H9 (cell line): ENCODE results near the gene BEGAIN. TPM values are rescaled to one million over a fixed set of nuclear protein-coding genes. Genes with fewer than 3 reads are reported as not detected.

ENCODE experiments used
- DNase-seq: peaks from one replicate; pipeline ENCODE4 v3.0.0-alpha.2; 2017
- H2AFZ ChIP-seq: one replicate; pipeline ENCODE4 v1.6.1; 2013; ENCODE audit warnings: mild to moderate bottlenecking, low read length, control low read depth, moderate library complexity
- H2AK5ac ChIP-seq: 2 replicates; pipeline ENCODE4 v1.6.1; 2013; ENCODE audit warnings: low read length, control low read depth, mixed read lengths; ENCODE audit not compliant: insufficient read length
- H2BK120ac ChIP-seq: one replicate; pipeline ENCODE4 v1.6.1; 2013; ENCODE audit warnings: low read depth, mild to moderate bottlenecking, low read length, control low read depth, inconsistent platforms; ENCODE audit not compliant: poor library complexity, severe bottlenecking
- H2BK12ac ChIP-seq: 2 replicates; pipeline ENCODE4 v1.6.1; 2013; ENCODE audit warnings: low read length, control low read depth, mixed read lengths, low read depth; ENCODE audit not compliant: insufficient read length
- H2BK15ac ChIP-seq: 2 replicates; pipeline ENCODE4 v1.6.1; 2013; ENCODE audit warnings: low read depth, low read length, control low read depth
- H2BK20ac ChIP-seq: one replicate; pipeline ENCODE4 v1.6.1; 2013; ENCODE audit warnings: low read depth, mild to moderate bottlenecking, low read length, control low read depth, inconsistent platforms; ENCODE audit not compliant: poor library complexity, severe bottlenecking
- H2BK5ac ChIP-seq: 2 replicates; pipeline ENCODE4 v1.6.1; 2013; ENCODE audit warnings: low read length, control low read depth, mixed read lengths; ENCODE audit not compliant: insufficient read length
- H3K14ac ChIP-seq: 2 replicates; pipeline ENCODE4 v1.6.1; 2013; ENCODE audit warnings: low read length, control low read depth; ENCODE audit not compliant: insufficient read depth
- H3K18ac ChIP-seq: 2 replicates; pipeline ENCODE4 v1.6.1; 2013; ENCODE audit warnings: low read depth, mild to moderate bottlenecking, mixed read lengths, low read length, control low read depth; ENCODE audit not compliant: insufficient read length
- H3K23ac ChIP-seq: 2 replicates; pipeline ENCODE4 v1.6.1; 2013; ENCODE audit warnings: low read length, control low read depth, mixed read lengths, low read depth; ENCODE audit not compliant: insufficient read length
- H3K23me2 ChIP-seq: 2 replicates; pipeline ENCODE4 v1.6.1; 2013; ENCODE audit warnings: low read depth, mild to moderate bottlenecking, mixed read lengths, low read length, control low read depth; ENCODE audit not compliant: insufficient read length, poor library complexity, severe bottlenecking
- H3K27ac ChIP-seq: 2 replicates; pipeline ENCODE4 v1.5.1; 2013; ENCODE audit warnings: low read length, control low read depth, mixed read lengths, low read depth; ENCODE audit not compliant: insufficient read length
- H3K27me3 ChIP-seq: 2 replicates; pipeline ENCODE4 v1.6.1; 2013; ENCODE audit warnings: low read length, control low read depth, inconsistent platforms; ENCODE audit not compliant: insufficient read depth
- H3K4ac ChIP-seq: 2 replicates; pipeline ENCODE4 v1.6.1; 2013; ENCODE audit warnings: low read depth, mild to moderate bottlenecking, control low read depth, inconsistent platforms, low read length, moderate library complexity
- H3K4me1 ChIP-seq: 2 replicates; pipeline ENCODE4 v1.6.1; 2013; ENCODE audit warnings: low read length, control low read depth, inconsistent platforms; ENCODE audit not compliant: insufficient read depth
- H3K4me2 ChIP-seq: 2 replicates; pipeline ENCODE4 v1.6.1; 2013; ENCODE audit warnings: low read length, control low read depth, mixed read lengths; ENCODE audit not compliant: insufficient read length, insufficient read depth
- H3K56ac ChIP-seq: 2 replicates; pipeline ENCODE4 v1.6.1; 2013; ENCODE audit warnings: low read depth, mild to moderate bottlenecking, mixed read lengths, low read length, control low read depth; ENCODE audit not compliant: insufficient read length
- H3K79me1 ChIP-seq: 2 replicates; pipeline ENCODE4 v1.6.1; 2013; ENCODE audit warnings: low read depth, mild to moderate bottlenecking, moderate library complexity, low read length, control low read depth, inconsistent platforms; ENCODE audit not compliant: insufficient read depth, poor library complexity, severe bottlenecking
- H3K79me2 ChIP-seq: 2 replicates; pipeline ENCODE4 v1.6.1; 2013; ENCODE audit warnings: low read length, control low read depth, inconsistent platforms; ENCODE audit not compliant: insufficient read depth
- H3K9ac ChIP-seq: 2 replicates; pipeline ENCODE4 v1.6.1; 2013; ENCODE audit warnings: low read length, control low read depth, mixed read lengths; ENCODE audit not compliant: insufficient read length; ENCODE audit errors: extremely low read depth
- H3K9me3 ChIP-seq: one replicate; pipeline ENCODE4 v1.6.1; 2013; ENCODE audit warnings: low read depth, low read length, inconsistent platforms; ENCODE audit not compliant: control insufficient read depth
- H3T11ph ChIP-seq: one replicate; pipeline ENCODE4 v1.6.1; 2013; ENCODE audit warnings: mild to moderate bottlenecking, low read length, control low read depth, inconsistent platforms
- H4K20me1 ChIP-seq: one replicate; pipeline ENCODE4 v1.6.1; 2013; ENCODE audit not compliant: control insufficient read depth, insufficient read length, insufficient read depth
- H4K5ac ChIP-seq: 2 replicates; pipeline ENCODE4 v1.6.1; 2013; ENCODE audit warnings: low read depth, mild to moderate bottlenecking, mixed read lengths, low read length, control low read depth; ENCODE audit not compliant: insufficient read length
- H4K8ac ChIP-seq: replicated peaks from 2 replicates; pipeline ENCODE4 v1.6.1; 2013; ENCODE audit warnings: low read length, control low read depth, mixed read lengths, low read depth; ENCODE audit not compliant: insufficient read length
- H4K91ac ChIP-seq: 2 replicates; pipeline ENCODE4 v1.6.1; 2013; ENCODE audit warnings: low read depth, mild to moderate bottlenecking, moderate library complexity, mixed read lengths, low read length, control low read depth; ENCODE audit not compliant: insufficient read length
- H3K27ac Mint-ChIP-seq, 3 experiments: 2 replicates in 2 of 3; 3 replicates in 1 of 3; pipeline ENCODE4 v1.8.0; 2020 to 2021; ENCODE audit warnings: mixed read lengths in 3 of 3, mild to moderate bottlenecking in 1 of 3, moderate library complexity in 1 of 3
- H3K27me3 Mint-ChIP-seq: 2 replicates; pipeline ENCODE4 v1.8.0; 2021; ENCODE audit warnings: low read depth, mild to moderate bottlenecking, moderate library complexity, mixed read lengths
- H3K36me3 Mint-ChIP-seq, 3 experiments: 2 replicates in 2 of 3; 3 replicates in 1 of 3; pipeline ENCODE4 v1.8.0; 2020 to 2021; ENCODE audit warnings: low read depth in 3 of 3, mixed read lengths in 3 of 3; ENCODE audit not compliant: insufficient read depth in 1 of 3
- H3K4me1 Mint-ChIP-seq, 2 experiments: 2 replicates each; pipeline ENCODE4 v1.8.0; 2020; ENCODE audit warnings: mixed read lengths in 2 of 2
- H3K4me3 Mint-ChIP-seq, 2 experiments: 2 replicates in 1 of 2; 3 replicates in 1 of 2; pipeline ENCODE4 v1.8.0; 2020 to 2021; ENCODE audit warnings: mild to moderate bottlenecking in 2 of 2, mixed read lengths in 2 of 2, moderate library complexity in 1 of 2
- H3K9me3 Mint-ChIP-seq, 2 experiments: 2 replicates in 1 of 2; 3 replicates in 1 of 2; pipeline ENCODE4 v1.8.0; 2020; ENCODE audit warnings: mild to moderate bottlenecking in 2 of 2, mixed read lengths in 2 of 2, moderate library complexity in 1 of 2
- CTCF ChIP-seq: fragments of 200-600 bp; sonication (generic); conservative IDR thresholded peaks from 3 replicates; pipeline ENCODE4 v1.8.0; 2021; ENCODE audit warnings: antibody characterized with exemption, mild to moderate bottlenecking
- WGBS: extraction: QIAGEN DNeasy Blood & Tissue Kit; methylation state at CpG from one replicate; pipeline ENCODE4 v1.1.7; 2013; ENCODE audit warnings: missing lambda C conversion rate, low lambda C conversion rate, mixed read lengths; ENCODE audit not compliant: insufficient read length; ENCODE audit errors: extremely low coverage; 5-methylcytosine and 5-hydroxymethylcytosine counted together
- total RNA-seq: library from RNA; stranded (reverse); gene quantifications from 2 replicates; pipeline ENCODE4 v1.2.1, GENCODE V29; 2021

BEGAIN gene
- total RNA-seq, 1 experiment from 2014 or later = 2.6 TPM

- Histone ChIP-seq H2BK15ac (no peak overlapping the region), H2BK5ac (no peak overlapping the region), H4K8ac (no peak overlapping the region), H3K9me3 (no peaks in the 10 kb centered on the region), H3K23me2 (no peaks in the 10 kb centered on the region), H3K18ac (no peak overlapping the region), H3K23ac (no peak overlapping the region), H3K27me3 (no peaks in the 10 kb centered on the region), H2AFZ (no peak overlapping the region), H3K79me2 (no peaks in the 10 kb centered on the region), H4K20me1 (no peaks in the 10 kb centered on the region), H4K91ac (no peak overlapping the region), H2AK5ac (no peak overlapping the region), H3K14ac (no peak overlapping the region), H3T11ph (no peak overlapping the region), H2BK120ac (no peak overlapping the region), H3K27ac (no peak overlapping the region), H2BK20ac (no peak overlapping the region), H2BK12ac (no peak overlapping the region), H3K4me1 (no peaks in the 10 kb centered on the region; the same call in 1 of the 2 replicates), H3K56ac (no peak overlapping the region), H3K4me2 (no peak overlapping the region), H3K9ac (no peak overlapping the region), H3K79me1 (no peaks in the 10 kb centered on the region), H3K4ac (no peak overlapping the region), H4K5ac (no peak overlapping the region)
- Mint-ChIP-seq H3K27ac (no peak overlapping the region), H3K4me3 (no peak overlapping the region), H3K27me3 (peaks cover 2% of the 10 kb centered on the region), H3K4me1 (peaks cover 5 to 17% of the 10 kb centered on the region in 2 experiments; a peak in 3 of 4 replicates), H3K9me3 (no peaks in the 10 kb centered on the region), H3K36me3 (no peaks in the 10 kb centered on the region)
- DNase-seq = no peak
- no peak for TF ChIP-seq CTCF
- WGBS = no CpG with 5 or more reads among the region's 9 CpGs
These were observed 89.1 kb downstream of the BEGAIN start for GRCh38 chr14:100498068-100498467.
